Measurements from ENCODE around the gene KIDINS220. TPM values are rescaled to one million over a fixed set of nuclear protein-coding genes. Genes with fewer than 3 reads are reported as not detected.

KIDINS220 gene
- total RNA-seq, 1 donor from 2014 or later = 47.8 TPM

GRCh38 chr2:8800218-8800617 is 37.2 kb downstream of the KIDINS220 start:
- peaks cover 8% of the 10 kb centered on the region for H4K20me1 ChIP-seq (ENCODE audit: insufficient read depth, low read length)
- H3K4me1 ChIP-seq (ENCODE audit: insufficient read depth, low read length) = peaks cover 11% of the 10 kb centered on the region
- FAIRE-seq (no peak), DNase-seq (ENCODE audit: low read depth) (no peak)
- no peak overlapping the region for H3K9ac ChIP-seq (ENCODE audit: low read length)
- no peak overlapping the region for H3K27ac Mint-ChIP-seq (ENCODE audit: unreplicated experiment)
- H3K4me3 ChIP-seq (ENCODE audit: insufficient read depth, low read depth, low read length) = no peak overlapping the region
- H3K9me3 ChIP-seq (ENCODE audit: insufficient read depth, low read depth, low read length) = no peaks in the 10 kb centered on the region
- no peaks in the 10 kb centered on the region for H3K9me3 Mint-ChIP-seq (ENCODE audit: unreplicated experiment)
- no peak overlapping the region for H3K27ac ChIP-seq (ENCODE audit: low read depth, low read length)
- peaks cover 13% of the 10 kb centered on the region for H3K36me3 ChIP-seq (ENCODE audit: insufficient read depth, low read length)
- H3K36me3 Mint-ChIP-seq (ENCODE audit: low read depth, unreplicated experiment) = peaks cover 10% of the 10 kb centered on the region
- peaks cover 24% of the 10 kb centered on the region for H3K4me1 Mint-ChIP-seq (ENCODE audit: low read depth, unreplicated experiment)
- H2AFZ ChIP-seq (ENCODE audit: low read depth, low read length) = no peak overlapping the region
- no peak overlapping the region for H3K4me3 Mint-ChIP-seq (ENCODE audit: unreplicated experiment)
- no peaks in the 10 kb centered on the region for H3K27me3 ChIP-seq (ENCODE audit: insufficient read depth, low read length)
- TF ChIP-seq CTCF (IDR thresholded peaks at IDR 0.05; ENCODE audit: insufficient read depth, low read depth, low read length) (no peak), EZH2 (IDR thresholded peaks at IDR 0.05; ENCODE audit: insufficient read depth, low read length) (no peak)
- H3K4me2 ChIP-seq (ENCODE audit: low read length) = no peak overlapping the region
- H3K27me3 Mint-ChIP-seq (ENCODE audit: low read depth, unreplicated experiment) = no peaks in the 10 kb centered on the region
- H3K79me2 ChIP-seq (ENCODE audit: insufficient read depth, low read length) = no peaks in the 10 kb centered on the region

GRCh38 chr2:8799004-8799403 is 38.4 kb downstream of the KIDINS220 start:
- no peak overlapping the region for H3K27ac Mint-ChIP-seq (ENCODE audit: unreplicated experiment)
- no peaks in the 10 kb centered on the region for H3K27me3 Mint-ChIP-seq (ENCODE audit: low read depth, unreplicated experiment)
- no peaks in the 10 kb centered on the region for H3K9me3 Mint-ChIP-seq (ENCODE audit: unreplicated experiment)
- DNase-seq (ENCODE audit: low read depth) (no peak), FAIRE-seq (no peak)
- H3K36me3 Mint-ChIP-seq (ENCODE audit: low read depth, unreplicated experiment) = peaks cover 15% of the 10 kb centered on the region
- peaks cover 21% of the 10 kb centered on the region for H3K4me1 Mint-ChIP-seq (ENCODE audit: low read depth, unreplicated experiment)
- H4K20me1 ChIP-seq (ENCODE audit: insufficient read depth, low read length) = peaks cover 13% of the 10 kb centered on the region
- H2AFZ ChIP-seq (ENCODE audit: low read depth, low read length) = no peak overlapping the region
- peaks cover 12% of the 10 kb centered on the region for H3K36me3 ChIP-seq (ENCODE audit: insufficient read depth, low read length)
- no peak overlapping the region for H3K4me3 ChIP-seq (ENCODE audit: insufficient read depth, low read depth, low read length)
- no peaks in the 10 kb centered on the region for H3K79me2 ChIP-seq (ENCODE audit: insufficient read depth, low read length)
- peaks cover 5% of the 10 kb centered on the region for H3K4me1 ChIP-seq (ENCODE audit: insufficient read depth, low read length)
- H3K9ac ChIP-seq (ENCODE audit: low read length) = no peak overlapping the region
- no peak overlapping the region for H3K4me3 Mint-ChIP-seq (ENCODE audit: unreplicated experiment)
- TF ChIP-seq CTCF (IDR thresholded peaks at IDR 0.05; ENCODE audit: insufficient read depth, low read depth, low read length) = no peak
- TF ChIP-seq EZH2 (IDR thresholded peaks at IDR 0.05; ENCODE audit: insufficient read depth, low read length) = no peak
- no peak overlapping the region for H3K4me2 ChIP-seq (ENCODE audit: low read length)
- H3K27me3 ChIP-seq (ENCODE audit: insufficient read depth, low read length) = no peaks in the 10 kb centered on the region
- H3K9me3 ChIP-seq (ENCODE audit: insufficient read depth, low read depth, low read length) = no peaks in the 10 kb centered on the region
- H3K27ac ChIP-seq (ENCODE audit: low read depth, low read length) = no peak overlapping the region

GRCh38 chr2:8798393-8798792 is 39.0 kb downstream of the KIDINS220 start:
- peaks cover 15% of the 10 kb centered on the region for H3K36me3 Mint-ChIP-seq (ENCODE audit: low read depth, unreplicated experiment)
- H3K27ac ChIP-seq (ENCODE audit: low read depth, low read length) = no peak overlapping the region
- H3K9me3 ChIP-seq (ENCODE audit: insufficient read depth, low read depth, low read length) = no peaks in the 10 kb centered on the region
- H3K36me3 ChIP-seq (ENCODE audit: insufficient read depth, low read length) = peaks cover 12% of the 10 kb centered on the region
- DNase-seq (ENCODE audit: low read depth) = no peak
- H3K9me3 Mint-ChIP-seq (ENCODE audit: unreplicated experiment) = no peaks in the 10 kb centered on the region
- no peak overlapping the region for H2AFZ ChIP-seq (ENCODE audit: low read depth, low read length)
- no peak overlapping the region for H3K4me2 ChIP-seq (ENCODE audit: low read length)
- no peaks in the 10 kb centered on the region for H3K27me3 ChIP-seq (ENCODE audit: insufficient read depth, low read length)
- TF ChIP-seq CTCF (IDR thresholded peaks at IDR 0.05; ENCODE audit: insufficient read depth, low read depth, low read length) (no peak), EZH2 (IDR thresholded peaks at IDR 0.05; ENCODE audit: insufficient read depth, low read length) (no peak)
- no peak overlapping the region for H3K9ac ChIP-seq (ENCODE audit: low read length)
- H3K27ac Mint-ChIP-seq (ENCODE audit: unreplicated experiment) = no peak overlapping the region
- H3K79me2 ChIP-seq (ENCODE audit: insufficient read depth, low read length) = no peaks in the 10 kb centered on the region
- no peaks in the 10 kb centered on the region for H3K4me1 ChIP-seq (ENCODE audit: insufficient read depth, low read length)
- H3K4me3 Mint-ChIP-seq (ENCODE audit: unreplicated experiment) = no peak overlapping the region
- no peak overlapping the region for H3K4me3 ChIP-seq (ENCODE audit: insufficient read depth, low read depth, low read length)
- FAIRE-seq = no peak
- peaks cover 18% of the 10 kb centered on the region for H3K4me1 Mint-ChIP-seq (ENCODE audit: low read depth, unreplicated experiment)
- H3K27me3 Mint-ChIP-seq (ENCODE audit: low read depth, unreplicated experiment) = no peaks in the 10 kb centered on the region
- H4K20me1 ChIP-seq (ENCODE audit: insufficient read depth, low read length) = peaks cover 7% of the 10 kb centered on the region
